VCaP (cell line): ENCODE measurements around the gene TKFC.

Experiments used
- H3K27ac ChIP-seq: fragments of 450-650 bp; 2 replicates; pipeline ENCODE4 v1.5.1; 2017
- TF ChIP-seq, protein P1 (sequence below): fragments of 450-650 bp; conservative IDR thresholded peaks from 2 replicates; pipeline ENCODE4 v1.5.1; 2017; ENCODE audit warnings: mild to moderate bottlenecking, moderate library complexity

The TKFC gene

DNA sequence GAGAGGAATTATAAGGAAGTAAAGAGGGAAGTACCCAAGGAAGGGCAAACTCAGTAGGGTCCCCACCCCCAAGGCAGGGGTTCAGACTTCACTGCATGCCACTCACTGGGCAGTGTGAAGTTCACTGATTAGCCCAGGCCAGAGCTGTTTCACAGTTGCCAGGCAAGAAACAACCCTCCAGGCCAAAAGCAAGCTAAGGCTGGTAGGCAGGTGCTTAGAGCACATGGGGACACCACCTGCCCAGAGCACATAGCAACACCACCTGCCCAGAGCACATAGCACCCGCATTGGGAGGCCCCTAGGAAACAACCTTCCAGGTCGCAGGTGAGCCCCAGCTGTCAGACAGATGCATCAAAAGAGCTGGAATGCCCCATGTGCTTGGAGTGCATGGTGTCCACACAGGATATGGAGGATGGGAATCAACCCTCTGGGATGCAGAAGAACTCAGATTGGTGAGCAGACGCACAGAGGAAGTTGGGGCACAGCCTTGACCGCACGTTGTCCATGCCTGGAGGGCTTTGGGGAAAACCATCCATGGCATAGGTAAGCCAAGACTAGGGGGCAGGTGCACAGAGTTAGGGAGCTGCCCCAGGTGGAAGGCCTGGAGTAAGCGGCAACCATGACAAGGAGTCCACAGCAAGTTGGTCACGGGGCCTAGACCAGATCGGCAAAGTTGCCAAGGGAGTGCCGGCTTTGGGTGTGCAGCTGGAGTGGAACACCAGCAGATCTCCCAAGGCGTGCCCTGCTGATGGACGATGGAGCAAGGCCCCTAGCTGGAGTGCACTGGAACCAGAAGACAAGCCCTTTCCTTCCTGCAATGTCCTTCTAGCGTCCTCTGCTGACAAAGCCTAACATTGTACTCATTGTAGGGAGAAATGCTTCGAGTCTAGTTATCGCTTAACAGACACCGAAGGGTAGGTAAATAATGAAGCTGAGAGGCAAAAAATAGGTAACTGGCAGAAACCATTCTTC, 51.5 kb downstream of the TKFC start:
- peak overlapping the region; percentile 5; the same call in 1 of the 2 replicates for H3K27ac ChIP-seq
- TF ChIP-seq, protein P1, sequence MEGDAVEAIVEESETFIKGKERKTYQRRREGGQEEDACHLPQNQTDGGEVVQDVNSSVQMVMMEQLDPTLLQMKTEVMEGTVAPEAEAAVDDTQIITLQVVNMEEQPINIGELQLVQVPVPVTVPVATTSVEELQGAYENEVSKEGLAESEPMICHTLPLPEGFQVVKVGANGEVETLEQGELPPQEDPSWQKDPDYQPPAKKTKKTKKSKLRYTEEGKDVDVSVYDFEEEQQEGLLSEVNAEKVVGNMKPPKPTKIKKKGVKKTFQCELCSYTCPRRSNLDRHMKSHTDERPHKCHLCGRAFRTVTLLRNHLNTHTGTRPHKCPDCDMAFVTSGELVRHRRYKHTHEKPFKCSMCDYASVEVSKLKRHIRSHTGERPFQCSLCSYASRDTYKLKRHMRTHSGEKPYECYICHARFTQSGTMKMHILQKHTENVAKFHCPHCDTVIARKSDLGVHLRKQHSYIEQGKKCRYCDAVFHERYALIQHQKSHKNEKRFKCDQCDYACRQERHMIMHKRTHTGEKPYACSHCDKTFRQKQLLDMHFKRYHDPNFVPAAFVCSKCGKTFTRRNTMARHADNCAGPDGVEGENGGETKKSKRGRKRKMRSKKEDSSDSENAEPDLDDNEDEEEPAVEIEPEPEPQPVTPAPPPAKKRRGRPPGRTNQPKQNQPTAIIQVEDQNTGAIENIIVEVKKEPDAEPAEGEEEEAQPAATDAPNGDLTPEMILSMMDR, result no peak

DNA sequence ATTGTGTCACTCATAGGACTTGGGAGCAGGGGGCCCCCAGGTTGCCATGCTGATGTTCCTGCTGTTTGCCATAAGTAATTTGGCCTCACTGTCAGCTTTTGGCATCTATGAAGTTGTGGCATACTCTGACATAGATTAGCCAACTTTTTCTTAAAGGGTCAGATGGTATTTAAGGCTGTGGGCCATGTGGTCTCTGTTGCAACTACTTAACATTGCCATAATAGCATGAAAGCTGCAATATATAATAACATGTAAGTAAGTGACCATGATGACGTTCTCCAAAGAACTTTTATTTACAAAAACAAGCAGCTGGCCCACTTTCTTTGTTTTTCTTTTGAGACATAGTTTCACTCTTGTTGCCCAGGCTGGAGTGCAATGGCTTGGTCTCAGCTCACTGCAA, 57.1 kb downstream of the TKFC start:
- no peak overlapping the region for H3K27ac ChIP-seq
- TF ChIP-seq, protein P1, result no peak

GRCh38 chr11:61392981-61393595, 60.1 kb downstream of the TKFC start:
- peak overlapping the region; percentile 91 for H3K27ac ChIP-seq
- TF ChIP-seq, protein P1, result peak; percentile 47
